Endothelial cell of umbilical vein (primary cell): ENCODE data around the gene ARHGEF10L. TPM values are rescaled to one million over a fixed set of nuclear protein-coding genes. Genes with fewer than 3 reads are reported as not detected.

ENCODE experiments used
- BruUV-seq: library from RNA; stranded (reverse); fragments of 400-500 nt; replicated peaks from 2 replicates; lab custom pipeline; 2021; lab: Mats Ljungman, UMichigan
- CTCF ChIA-PET: fragments of 300-600, 350-600 bp; sonication (Branson Sonifier 250); formaldehyde crosslinking; loops from one replicate; lab custom pipeline; 2021; ENCODE audit warnings: antibody characterized with exemption, inconsistent platforms; lab: Charles Lee
- POLR2A ChIA-PET: fragments of 300-600, 350-600 bp; sonication (Branson Sonifier 250); formaldehyde crosslinking; loops from one replicate; lab custom pipeline; 2021; ENCODE audit warnings: antibody characterized with exemption, inconsistent platforms; lab: Charles Lee
- DNase-seq: peaks from one replicate; pipeline ENCODE4 v3.0.0-alpha.2; 2011; ENCODE audit warnings: low read depth, low spot score
- FAIRE-seq: peaks from 2 replicates; lab custom pipeline; 2011; peaks lifted over from hg19 to GRCh38; lab: Jason Lieb, UNC
- H2AFZ ChIP-seq: 2 replicates; pipeline ENCODE4 v1.6.0; 2012; ENCODE audit warnings: low read depth, low read length, control low read depth, inconsistent platforms
- H3K27ac ChIP-seq: 2 replicates; pipeline ENCODE4 v1.5.1; 2011; ENCODE audit warnings: low read depth, mild to moderate bottlenecking, control low read depth, low read length, moderate library complexity; ENCODE audit not compliant: insufficient read depth
- H3K27me3 ChIP-seq, 2 experiments: 2 replicates each; pipeline versions ENCODE4 v1.6.0 to v1.6.1; 2011; ENCODE audit warnings: low read length in 2 of 2, mixed read lengths in 1 of 2; ENCODE audit not compliant: control insufficient read depth in 2 of 2, insufficient read depth in 2 of 2
- H3K36me3 ChIP-seq, 2 experiments: 2 replicates in 1 of 2; 3 replicates in 1 of 2; pipeline ENCODE4 v1.5.1; 2011; ENCODE audit warnings: low read length in 2 of 2, mild to moderate bottlenecking in 1 of 2, moderate library complexity in 1 of 2; ENCODE audit not compliant: control insufficient read depth in 2 of 2, insufficient read depth in 2 of 2; ENCODE audit errors: extremely low read depth in 1 of 2
- H3K4me1 ChIP-seq: 3 replicates; pipeline ENCODE4 v1.5.1; 2011; ENCODE audit warnings: mild to moderate bottlenecking, low read length; ENCODE audit not compliant: control insufficient read depth, insufficient read depth; ENCODE audit errors: extremely low read depth
- H3K4me2 ChIP-seq: 2 replicates; pipeline ENCODE4 v1.6.1; 2011; ENCODE audit warnings: low read length, control low read depth, mixed read lengths; ENCODE audit not compliant: insufficient read depth
- H3K4me3 ChIP-seq, 3 experiments: fragments of 200-600 bp in 1 of 3; sonication (generic), shearing (Covaris generic) in 1 of 3; replicated peaks in 1 of 3; 2 replicates each; pipeline ENCODE4 v1.5.1; 2011 to 2016; ENCODE audit warnings: control low read depth in 3 of 3, low read length in 3 of 3, mild to moderate bottlenecking in 2 of 3, inconsistent platforms in 1 of 3, low read depth in 1 of 3, moderate library complexity in 1 of 3; ENCODE audit not compliant: insufficient read depth in 1 of 3
- H3K79me2 ChIP-seq: 2 replicates; pipeline ENCODE4 v1.6.0; 2012; ENCODE audit warnings: low read length, inconsistent platforms; ENCODE audit not compliant: control insufficient read depth, insufficient read depth
- H3K9ac ChIP-seq: replicated peaks from 2 replicates; pipeline ENCODE3; 2011; ENCODE audit warnings: low read length, control low read depth; ENCODE audit not compliant: insufficient read depth; ENCODE audit errors: extremely low read depth
- H3K9me1 ChIP-seq: replicated peaks from 3 replicates; pipeline ENCODE4 v1.6.0; 2011; ENCODE audit warnings: mild to moderate bottlenecking, low read length; ENCODE audit not compliant: control insufficient read depth, insufficient read depth; ENCODE audit errors: extremely low read depth
- H3K9me3 ChIP-seq: replicated peaks from 2 replicates; pipeline ENCODE4 v1.5.1; 2012; ENCODE audit warnings: low read length, inconsistent platforms; ENCODE audit not compliant: control insufficient read depth, insufficient read depth
- H4K20me1 ChIP-seq: replicated peaks from 2 replicates; pipeline ENCODE3; 2011; ENCODE audit warnings: mild to moderate bottlenecking, low read length; ENCODE audit not compliant: control insufficient read depth, insufficient read depth; ENCODE audit errors: extremely low read depth
- EZH2 ChIP-seq: IDR thresholded peaks from 2 replicates; pipeline ENCODE4 v1.6.1; 2012; ENCODE audit warnings: borderline replicate concordance, low read depth, mild to moderate bottlenecking, moderate library complexity, low read length, inconsistent platforms; ENCODE audit not compliant: severe bottlenecking
- FOS ChIP-seq: IDR thresholded peaks from 2 replicates; pipeline ENCODE4 v1.6.1; 2011; ENCODE audit warnings: mild to moderate bottlenecking, low read length, moderate library complexity, borderline replicate concordance; ENCODE audit not compliant: insufficient read depth
- GATA2 ChIP-seq: IDR thresholded peaks from 2 replicates; pipeline ENCODE4 v1.7.0; 2011; ENCODE audit warnings: low read depth, mild to moderate bottlenecking, moderate library complexity, mixed read lengths, low read length; ENCODE audit not compliant: insufficient read length, insufficient read depth
- MYC ChIP-seq: IDR thresholded peaks from one replicate; pipeline ENCODE4 v1.6.1; 2011; ENCODE audit warnings: mild to moderate bottlenecking, low read depth, low read length
- POLR2A ChIP-seq: IDR thresholded peaks from 2 replicates; pipeline ENCODE4 v1.6.1; 2012; ENCODE audit warnings: low read depth, mild to moderate bottlenecking, control low read depth, low read length
- dilution Hi-C: fragments of 300-500 bp; cut with MboI; formaldehyde crosslinking; loops from one replicate; pipeline ENCODE4 v1.15.0; 2019; ENCODE audit warnings: low sequenced_read_pairs; ENCODE audit not compliant: extremely low pct_ligation_motif_present
- intact Hi-C: fragments of 100-400 bp; cut with micrococcal nuclease; formaldehyde crosslinking; loops from one replicate; pipeline ENCODE4 v1.10.0; 2022
- polyA plus RNA-seq, 4 experiments: library from polyadenylated mRNA; depleted of rRNA in 3 of 4; stranded (reverse) in 3 of 4; unstranded in 1 of 4; fragments of >200 nt; gene quantifications; 2 replicates each; pipeline versions ENCODE4 v1.2.1 to v1.2.3, GENCODE V29; 2011 to 2012; ENCODE audit warnings: missing spikeins in 1 of 4
- total RNA-seq: library from RNA; stranded (reverse); gene quantifications from 2 replicates; pipeline ENCODE4 v1.2.3, GENCODE V29; 2021
- TF ChIP-seq, protein P1 (sequence below): IDR thresholded peaks from 2 replicates; pipeline ENCODE4 v1.6.1; 2011; ENCODE audit not compliant: insufficient read depth, insufficient read length
- TF ChIP-seq, protein P2 (sequence below), 2 donors: IDR thresholded peaks; 1 replicate in 1 of 2; 2 replicates in 1 of 2; pipeline ENCODE4 v1.5.1; 2011; ENCODE audit warnings: low read length in 2 of 2, mild to moderate bottlenecking in 2 of 2, moderate library complexity in 2 of 2, control low read depth in 1 of 2, inconsistent platforms in 1 of 2, low read depth in 1 of 2; ENCODE audit not compliant: insufficient read depth in 1 of 2; ENCODE audit errors: extremely low read depth in 1 of 2

ARHGEF10L gene
- total and polyA plus RNA-seq, 2 donors (not counting 3 experiments of a cell fraction or from before 2014, with no cell fraction given): 1.9 to 5.2 TPM

DNA sequence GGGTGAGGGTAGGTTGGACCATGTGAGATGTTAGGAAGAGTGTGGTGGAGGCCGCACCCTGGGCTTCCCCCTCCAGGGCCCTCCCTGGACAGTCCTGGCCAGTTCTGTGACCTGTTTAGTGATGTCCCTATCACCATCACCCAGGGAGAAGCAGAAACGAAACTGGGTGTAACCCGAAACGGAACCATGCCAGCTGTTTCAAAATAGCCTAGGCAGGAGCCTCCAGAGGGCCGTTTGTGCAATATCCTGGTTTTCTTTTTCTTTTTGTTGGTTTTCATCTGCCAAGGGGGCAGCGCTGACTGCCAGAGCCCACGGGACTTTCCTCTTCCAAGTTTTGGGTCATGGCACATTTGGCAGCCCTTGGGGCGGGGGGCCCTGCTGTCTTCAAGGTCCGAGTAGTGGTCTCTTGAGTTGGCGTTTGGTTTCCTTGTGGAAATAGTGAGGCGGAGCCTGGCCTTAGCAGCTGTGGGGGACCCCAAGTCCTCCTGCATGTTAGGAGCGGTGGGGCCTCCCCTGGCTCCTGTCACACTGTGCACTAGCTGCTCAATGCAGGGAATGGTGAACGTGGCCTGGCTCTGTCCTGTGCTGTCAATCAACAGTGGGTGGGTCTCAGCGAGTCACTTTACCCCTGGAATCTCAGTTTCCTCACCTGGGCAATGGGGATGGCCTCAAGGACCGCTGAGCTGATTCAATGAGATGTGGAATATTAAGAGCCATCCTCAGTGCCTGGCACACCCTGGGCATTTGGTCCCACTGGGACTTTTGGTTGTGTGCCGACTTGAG lies 90.7 kb downstream of the ARHGEF10L start:
- no peak overlapping the region for H3K4me2 ChIP-seq
- no peak overlapping the region for H2AFZ ChIP-seq
- H3K4me3 ChIP-seq: no peak overlapping the region
- no peaks in the 10 kb centered on the region for H3K9me3 ChIP-seq
- ChIA-PET CTCF (no interaction called here), POLR2A (no interaction called here)
- FAIRE-seq: no peak
- intact Hi-C loops: no loop called here
- dilution Hi-C loops: no loop called here
- no peak for DNase-seq
- H4K20me1 ChIP-seq: no peaks in the 10 kb centered on the region
- H3K79me2 ChIP-seq: no peaks in the 10 kb centered on the region
- no peaks in the 10 kb centered on the region for H3K36me3 ChIP-seq
- no peaks in the 10 kb centered on the region for H3K4me1 ChIP-seq
- H3K27ac ChIP-seq: no peak overlapping the region
- no peak overlapping the region for H3K9ac ChIP-seq
- TF ChIP-seq FOS: no peak
- no peak for TF ChIP-seq EZH2
- TF ChIP-seq, protein P1, sequence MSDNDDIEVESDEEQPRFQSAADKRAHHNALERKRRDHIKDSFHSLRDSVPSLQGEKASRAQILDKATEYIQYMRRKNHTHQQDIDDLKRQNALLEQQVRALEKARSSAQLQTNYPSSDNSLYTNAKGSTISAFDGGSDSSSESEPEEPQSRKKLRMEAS: no peak
- TF ChIP-seq, protein P2, sequence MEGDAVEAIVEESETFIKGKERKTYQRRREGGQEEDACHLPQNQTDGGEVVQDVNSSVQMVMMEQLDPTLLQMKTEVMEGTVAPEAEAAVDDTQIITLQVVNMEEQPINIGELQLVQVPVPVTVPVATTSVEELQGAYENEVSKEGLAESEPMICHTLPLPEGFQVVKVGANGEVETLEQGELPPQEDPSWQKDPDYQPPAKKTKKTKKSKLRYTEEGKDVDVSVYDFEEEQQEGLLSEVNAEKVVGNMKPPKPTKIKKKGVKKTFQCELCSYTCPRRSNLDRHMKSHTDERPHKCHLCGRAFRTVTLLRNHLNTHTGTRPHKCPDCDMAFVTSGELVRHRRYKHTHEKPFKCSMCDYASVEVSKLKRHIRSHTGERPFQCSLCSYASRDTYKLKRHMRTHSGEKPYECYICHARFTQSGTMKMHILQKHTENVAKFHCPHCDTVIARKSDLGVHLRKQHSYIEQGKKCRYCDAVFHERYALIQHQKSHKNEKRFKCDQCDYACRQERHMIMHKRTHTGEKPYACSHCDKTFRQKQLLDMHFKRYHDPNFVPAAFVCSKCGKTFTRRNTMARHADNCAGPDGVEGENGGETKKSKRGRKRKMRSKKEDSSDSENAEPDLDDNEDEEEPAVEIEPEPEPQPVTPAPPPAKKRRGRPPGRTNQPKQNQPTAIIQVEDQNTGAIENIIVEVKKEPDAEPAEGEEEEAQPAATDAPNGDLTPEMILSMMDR (IDR thresholded peaks at IDR 0.05; ENCODE audit: extremely low read depth in 1 of 2, insufficient read depth in 1 of 2, low read depth in 1 of 2, low read length in 2 of 2): no peak
- no peak for TF ChIP-seq MYC
- no peak for TF ChIP-seq GATA2
- TF ChIP-seq POLR2A: no peak
- no peaks in the 10 kb centered on the region for H3K27me3 ChIP-seq
- BruUV-seq: no TSS peak
- H3K9me1 ChIP-seq: no peaks in the 10 kb centered on the region
